DND-41 (cell line): ENCODE results near the gene SLC38A10.

Source experiments
- ATAC-seq: fragments of 200-7000 bp; cut with Tn5 transposase; 3 replicates; pipeline ENCODE4 v1.9.1; 2021; ENCODE audit warnings: low read depth; ENCODE audit not compliant: insufficient read depth
- DNase-seq: peaks from one replicate; pipeline ENCODE4 v3.0.0-alpha.2; 2020
- H2AFZ ChIP-seq: 2 replicates; pipeline ENCODE4 v1.6.0; 2012; ENCODE audit warnings: low read depth, low read length
- H3K27ac ChIP-seq: 2 replicates; pipeline ENCODE4 v1.5.1; 2012; ENCODE audit warnings: low read length, inconsistent platforms
- H3K27me3 ChIP-seq: fragments of 200-600 bp; sonication (generic); 2 replicates; pipeline ENCODE4 v1.6.0; 2012; ENCODE audit warnings: low read length, mild to moderate bottlenecking, inconsistent platforms; ENCODE audit not compliant: insufficient read depth, poor library complexity
- H3K36me3 ChIP-seq: 2 replicates; pipeline ENCODE4 v1.5.1; 2012; ENCODE audit warnings: low read length, inconsistent platforms; ENCODE audit not compliant: insufficient read depth
- H3K4me1 ChIP-seq: 2 replicates; pipeline ENCODE4 v1.5.1; 2012; ENCODE audit warnings: mild to moderate bottlenecking, low read length; ENCODE audit not compliant: insufficient read depth
- H3K4me2 ChIP-seq: 2 replicates; pipeline ENCODE4 v1.6.0; 2012; ENCODE audit warnings: mild to moderate bottlenecking, moderate library complexity, low read length, inconsistent platforms; ENCODE audit not compliant: insufficient read depth
- H3K4me3 ChIP-seq, 2 experiments: fragments of 200-600 bp in 1 of 2; shearing (Covaris generic) in 1 of 2; 2 replicates each; pipeline ENCODE4 v1.5.1; 2012 to 2016; ENCODE audit warnings: inconsistent platforms in 2 of 2, low read length in 2 of 2, mild to moderate bottlenecking in 2 of 2, low read depth in 1 of 2, moderate library complexity in 1 of 2
- H3K79me2 ChIP-seq: 2 replicates; pipeline ENCODE4 v1.6.0; 2012; ENCODE audit warnings: low read length, inconsistent platforms; ENCODE audit not compliant: insufficient read depth
- H3K9ac ChIP-seq: 2 replicates; pipeline ENCODE4 v1.6.0; 2012; ENCODE audit warnings: low read depth, mild to moderate bottlenecking, inconsistent platforms, low read length, moderate library complexity
- H3K9me3 ChIP-seq: 2 replicates; pipeline ENCODE4 v1.5.1; 2012; ENCODE audit warnings: low read length, moderate library complexity, mild to moderate bottlenecking, inconsistent platforms; ENCODE audit not compliant: insufficient read depth, severe bottlenecking
- H4K20me1 ChIP-seq: 2 replicates; pipeline ENCODE4 v1.6.0; 2012; ENCODE audit warnings: low read length; ENCODE audit not compliant: insufficient read depth
- EZH2 ChIP-seq: IDR thresholded peaks from 3 replicates; pipeline ENCODE4 v1.6.1; 2012; ENCODE audit warnings: borderline replicate concordance, low read depth, mild to moderate bottlenecking, moderate library complexity, low read length, inconsistent platforms; ENCODE audit not compliant: severe bottlenecking
- TF ChIP-seq, protein P1 (sequence below): IDR thresholded peaks from 2 replicates; pipeline ENCODE4 v1.5.1; 2012; ENCODE audit warnings: borderline replicate concordance, low read length, moderate library complexity, mild to moderate bottlenecking; ENCODE audit not compliant: poor library complexity, severe bottlenecking; ENCODE audit errors: extremely low read depth

Gene SLC38A10

DNA sequence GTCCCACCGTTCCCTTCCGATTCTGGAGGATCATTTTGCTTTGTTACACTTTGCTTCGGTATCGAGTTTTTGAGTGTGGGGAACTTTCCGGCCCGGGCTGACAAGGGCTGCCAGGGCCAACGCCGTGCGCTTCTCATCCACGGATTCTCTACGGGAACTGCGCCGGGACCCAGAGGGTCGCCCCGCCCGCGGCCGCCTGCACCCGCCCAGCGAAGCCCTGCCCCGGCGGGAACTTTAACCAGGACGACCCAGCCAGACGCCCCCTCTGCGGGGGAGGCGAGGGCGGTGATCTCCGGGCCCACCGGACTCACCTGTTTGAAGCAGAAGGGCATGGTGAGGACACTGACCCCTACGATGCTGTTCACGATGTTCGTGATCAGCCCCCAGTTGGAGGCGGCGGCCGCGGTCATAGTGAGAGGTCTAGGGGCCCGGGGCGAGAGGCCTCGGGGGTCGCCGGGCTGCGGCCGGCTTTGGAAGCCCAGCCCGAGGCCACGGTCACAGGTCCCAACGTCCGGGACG is 536 bp downstream of the SLC38A10 start:
- Histone ChIP-seq H3K27ac (peak overlapping the region; percentile 88), H3K4me2 (peak overlapping the region; percentile 95), H3K9me3 (no peaks in the 10 kb centered on the region), H2AFZ (peak overlapping the region; percentile 96), H4K20me1 (peaks cover 16% of the 10 kb centered on the region), H3K9ac (peak overlapping the region; percentile 95), H3K4me3 (peak overlapping the region; percentile 91 to 93), H3K4me1 (peaks cover 32% of the 10 kb centered on the region), H3K36me3 (peaks cover 12% of the 10 kb centered on the region), H3K27me3 (no peaks in the 10 kb centered on the region), H3K79me2 (peaks cover 56% of the 10 kb centered on the region)
- TF ChIP-seq, protein P1, sequence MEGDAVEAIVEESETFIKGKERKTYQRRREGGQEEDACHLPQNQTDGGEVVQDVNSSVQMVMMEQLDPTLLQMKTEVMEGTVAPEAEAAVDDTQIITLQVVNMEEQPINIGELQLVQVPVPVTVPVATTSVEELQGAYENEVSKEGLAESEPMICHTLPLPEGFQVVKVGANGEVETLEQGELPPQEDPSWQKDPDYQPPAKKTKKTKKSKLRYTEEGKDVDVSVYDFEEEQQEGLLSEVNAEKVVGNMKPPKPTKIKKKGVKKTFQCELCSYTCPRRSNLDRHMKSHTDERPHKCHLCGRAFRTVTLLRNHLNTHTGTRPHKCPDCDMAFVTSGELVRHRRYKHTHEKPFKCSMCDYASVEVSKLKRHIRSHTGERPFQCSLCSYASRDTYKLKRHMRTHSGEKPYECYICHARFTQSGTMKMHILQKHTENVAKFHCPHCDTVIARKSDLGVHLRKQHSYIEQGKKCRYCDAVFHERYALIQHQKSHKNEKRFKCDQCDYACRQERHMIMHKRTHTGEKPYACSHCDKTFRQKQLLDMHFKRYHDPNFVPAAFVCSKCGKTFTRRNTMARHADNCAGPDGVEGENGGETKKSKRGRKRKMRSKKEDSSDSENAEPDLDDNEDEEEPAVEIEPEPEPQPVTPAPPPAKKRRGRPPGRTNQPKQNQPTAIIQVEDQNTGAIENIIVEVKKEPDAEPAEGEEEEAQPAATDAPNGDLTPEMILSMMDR, result no peak
- TF ChIP-seq EZH2, result no peak
- peak; percentile 41 for DNase-seq
- peak; percentile 25; the same call in 2 of the 3 replicates for ATAC-seq

DNA sequence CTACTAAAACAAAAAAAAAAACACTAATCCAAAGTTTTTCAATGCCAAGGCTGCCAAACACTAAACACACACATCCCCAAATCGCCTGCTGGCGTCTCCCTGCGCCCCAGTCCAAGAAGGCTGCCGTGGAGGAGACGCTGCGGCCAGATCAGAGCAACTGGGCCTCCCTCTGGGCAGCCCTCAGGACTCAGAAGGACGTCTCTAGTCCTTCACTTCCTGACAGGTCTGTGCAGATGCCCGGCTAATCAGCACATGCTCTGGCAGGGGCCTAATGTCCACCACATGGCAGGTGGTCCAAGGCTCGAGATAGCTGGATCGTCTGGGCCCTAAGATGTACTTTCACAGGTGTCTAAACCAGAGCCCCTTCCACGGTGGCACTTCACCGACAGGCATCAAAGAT is 2.7 kb downstream of the SLC38A10 start:
- no peaks in the 10 kb centered on the region for H3K9me3 ChIP-seq
- TF ChIP-seq EZH2, result no peak
- TF ChIP-seq, protein P1, result no peak
- peaks cover 32% of the 10 kb centered on the region for H3K4me1 ChIP-seq
- H3K36me3 ChIP-seq, result peaks cover 31% of the 10 kb centered on the region
- H3K79me2 ChIP-seq, result peaks cover 76% of the 10 kb centered on the region
- H3K4me3 ChIP-seq, result no peak overlapping the region
- no peak for ATAC-seq
- DNase-seq, result no peak
- H3K9ac ChIP-seq, result no peak overlapping the region
- H4K20me1 ChIP-seq, result peaks cover 24% of the 10 kb centered on the region
- no peak overlapping the region for H2AFZ ChIP-seq
- no peaks in the 10 kb centered on the region for H3K27me3 ChIP-seq
- H3K27ac ChIP-seq, result 0 out of 2 replicates have a peak overlapping the region, but pooled peaks have one; percentile 27
- H3K4me2 ChIP-seq, result 0 out of 2 replicates have a peak overlapping the region, but pooled peaks have one; percentile 12

DNA sequence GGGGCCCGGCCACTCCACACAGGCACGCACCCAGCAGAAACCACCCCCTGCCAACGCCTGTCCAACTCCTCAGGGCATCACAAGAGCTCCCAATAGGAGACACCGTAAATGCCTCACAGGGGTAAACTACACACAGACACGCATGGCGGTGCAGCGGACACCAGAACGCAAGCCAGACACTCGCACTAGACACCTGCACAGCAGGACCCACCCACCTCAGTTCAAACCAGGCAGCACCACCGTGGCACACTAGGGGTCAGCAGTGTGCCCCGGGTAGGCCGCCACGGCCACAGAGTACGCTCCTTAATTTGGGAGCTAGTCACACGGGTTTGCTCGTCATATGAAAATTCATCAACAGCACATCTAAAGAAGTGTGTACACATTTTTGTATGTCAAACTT is 3.4 kb downstream of the SLC38A10 start:
- peaks cover 32% of the 10 kb centered on the region for H3K4me1 ChIP-seq
- no peak overlapping the region for H3K27ac ChIP-seq
- no peak for TF ChIP-seq EZH2
- TF ChIP-seq, protein P1, result peak; percentile 80
- H4K20me1 ChIP-seq, result peaks cover 31% of the 10 kb centered on the region
- no peaks in the 10 kb centered on the region for H3K9me3 ChIP-seq
- H3K36me3 ChIP-seq, result peaks cover 39% of the 10 kb centered on the region
- no peak overlapping the region for H3K4me3 ChIP-seq
- H3K9ac ChIP-seq, result no peak overlapping the region
- H3K79me2 ChIP-seq, result peaks cover 83% of the 10 kb centered on the region
- H2AFZ ChIP-seq, result no peak overlapping the region
- H3K27me3 ChIP-seq, result no peaks in the 10 kb centered on the region
- peak; percentile 55 for ATAC-seq
- no peak overlapping the region for H3K4me2 ChIP-seq
- peak; percentile 71 for DNase-seq
